Erythroblast (primary cell): ENCODE data around the gene RAB4B.

Experiments used
- GATA1 ChIP-seq: IDR thresholded peaks from 2 replicates; pipeline ENCODE4 v1.6.1; 2011; ENCODE audit warnings: low read depth, mild to moderate bottlenecking, control low read depth, low read length, moderate library complexity
- POLR2A ChIP-seq: IDR thresholded peaks from 2 replicates; pipeline ENCODE4 v1.6.1; 2011; ENCODE audit warnings: mild to moderate bottlenecking, low read length

DNA sequence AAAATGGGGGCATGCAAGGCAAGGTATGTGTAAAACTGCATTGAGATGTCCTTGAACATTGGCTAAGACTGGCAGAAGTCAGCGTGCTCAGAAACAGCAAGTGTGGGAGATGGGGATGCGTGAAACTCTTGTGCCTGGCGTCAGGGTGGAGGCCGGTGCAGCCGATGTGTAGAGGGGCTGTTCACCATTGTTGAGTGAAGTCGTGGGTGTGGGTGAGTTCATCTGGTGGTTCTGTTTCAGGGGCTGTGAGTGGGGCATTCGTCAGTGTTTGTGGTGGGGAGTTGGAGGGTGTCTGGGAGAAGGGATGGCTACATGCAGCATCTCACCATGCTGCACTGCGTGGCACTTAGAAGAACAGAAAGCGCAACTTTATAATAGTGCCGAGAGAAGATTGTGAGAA is 14.1 kb upstream of the RAB4B start:
- no peak for TF ChIP-seq POLR2A
- TF ChIP-seq GATA1: no peak
